HUES48 (cell line): Measurements from ENCODE around the gene BTG2.

Experiments used
- H3K27ac ChIP-seq: one replicate; pipeline ENCODE4 v1.7.0; 2013; ENCODE audit warnings: low read depth, low read length, inconsistent platforms
- H3K27me3 ChIP-seq: 2 replicates; pipeline ENCODE4 v1.6.1; 2013; ENCODE audit warnings: mild to moderate bottlenecking, low read length; ENCODE audit not compliant: control insufficient read depth, insufficient read depth
- H3K36me3 ChIP-seq: 2 replicates; pipeline ENCODE4 v1.6.1; 2013; ENCODE audit warnings: low read length; ENCODE audit not compliant: control insufficient read depth, insufficient read depth
- H3K4me1 ChIP-seq: 2 replicates; pipeline ENCODE4 v1.6.1; 2013; ENCODE audit warnings: mild to moderate bottlenecking, low read length; ENCODE audit not compliant: control insufficient read depth, insufficient read depth
- H3K4me3 ChIP-seq: 2 replicates; pipeline ENCODE4 v1.5.1; 2013; ENCODE audit warnings: mild to moderate bottlenecking, low read depth, low read length
- H3K9ac ChIP-seq: 2 replicates; pipeline ENCODE4 v1.6.1; 2013; ENCODE audit warnings: mild to moderate bottlenecking, low read depth, low read length, moderate library complexity
- H3K9me3 ChIP-seq: 2 replicates; pipeline ENCODE4 v1.6.1; 2013; ENCODE audit warnings: low read length; ENCODE audit not compliant: control insufficient read depth, insufficient read depth

The BTG2 gene

DNA sequence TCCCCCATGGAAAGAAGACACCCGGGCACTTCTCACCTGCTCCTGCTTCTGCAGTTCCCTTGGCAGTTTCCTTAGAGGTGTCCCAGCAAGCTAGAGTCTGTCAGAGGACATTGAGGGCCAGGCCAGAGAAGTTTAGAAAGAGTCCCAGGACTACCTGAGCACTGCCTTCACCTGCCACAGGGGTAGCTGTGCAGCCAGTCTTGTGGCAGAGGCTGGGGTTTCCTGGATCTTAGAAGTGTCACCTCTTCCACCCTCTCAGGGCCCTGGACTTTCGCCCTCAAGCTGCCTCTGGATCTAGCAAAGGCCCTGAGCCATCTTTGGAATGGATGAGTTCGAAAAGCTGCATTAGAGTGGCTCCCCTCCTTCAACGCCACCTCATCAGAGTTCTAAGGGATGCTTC, 34.9 kb upstream of the BTG2 start:
- H3K4me1 ChIP-seq: peaks cover 14% of the 10 kb centered on the region
- no peak overlapping the region for H3K9ac ChIP-seq
- no peak overlapping the region for H3K4me3 ChIP-seq
- H3K36me3 ChIP-seq: no peaks in the 10 kb centered on the region
- no peaks in the 10 kb centered on the region for H3K9me3 ChIP-seq
- H3K27me3 ChIP-seq: peaks cover 27% of the 10 kb centered on the region
- H3K27ac ChIP-seq: no peak overlapping the region

GRCh38 chr1:203271018-203271743, 34.1 kb upstream of the BTG2 start:
- Histone ChIP-seq H3K4me1 (peaks cover 14% of the 10 kb centered on the region), H3K27me3 (peaks cover 27% of the 10 kb centered on the region), H3K27ac (no peak overlapping the region), H3K4me3 (no peak overlapping the region), H3K9me3 (no peaks in the 10 kb centered on the region), H3K36me3 (no peaks in the 10 kb centered on the region), H3K9ac (no peak overlapping the region)

GRCh38 chr1:203271962-203272632, 33.2 kb upstream of the BTG2 start:
- Histone ChIP-seq H3K27me3 (peaks cover 28% of the 10 kb centered on the region), H3K9ac (no peak overlapping the region), H3K9me3 (no peaks in the 10 kb centered on the region), H3K36me3 (no peaks in the 10 kb centered on the region), H3K4me3 (no peak overlapping the region), H3K27ac (no peak overlapping the region), H3K4me1 (peaks cover 14% of the 10 kb centered on the region)

GRCh38 chr1:203272633-203273205, 32.6 kb upstream of the BTG2 start:
- H3K4me1 ChIP-seq: peaks cover 14% of the 10 kb centered on the region
- H3K4me3 ChIP-seq: no peak overlapping the region
- H3K9ac ChIP-seq: no peak overlapping the region
- no peaks in the 10 kb centered on the region for H3K36me3 ChIP-seq
- H3K27me3 ChIP-seq: peaks cover 28% of the 10 kb centered on the region
- H3K27ac ChIP-seq: no peak overlapping the region
- no peaks in the 10 kb centered on the region for H3K9me3 ChIP-seq

DNA sequence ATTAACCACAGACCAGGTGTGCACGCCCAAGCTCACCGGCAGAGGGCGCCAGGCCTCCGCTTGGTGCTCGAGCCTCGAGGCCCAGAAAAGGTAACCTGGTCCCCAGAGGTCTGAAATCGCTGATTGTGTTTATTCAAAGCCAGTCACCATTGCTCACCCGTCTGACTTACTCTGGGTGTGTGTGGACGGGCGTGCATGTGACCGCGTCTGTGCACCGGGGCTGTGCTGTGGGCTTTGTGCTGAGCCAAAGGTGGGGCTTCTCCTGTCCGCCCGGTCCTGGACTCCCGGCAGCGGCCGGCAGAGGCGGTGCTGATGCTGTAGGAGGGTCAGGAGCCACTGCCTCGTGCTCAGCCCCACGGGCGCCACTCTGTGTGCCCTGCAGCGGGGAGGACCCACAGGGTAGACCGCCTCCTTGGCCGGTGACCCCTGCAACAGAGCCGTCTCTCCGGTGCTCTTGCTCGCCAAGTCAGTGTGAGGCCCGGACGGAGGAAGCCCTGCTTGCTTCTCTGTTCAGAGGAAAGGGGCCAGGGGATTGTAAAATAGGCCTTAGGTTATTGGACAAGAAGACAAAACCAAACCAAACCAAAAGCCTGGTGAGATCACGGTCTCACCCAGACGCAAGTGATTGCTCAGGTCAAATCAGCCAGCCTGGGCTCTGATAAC, 32.0 kb upstream of the BTG2 start:
- no peak overlapping the region; the same call in 1 of the 2 replicates for H3K9ac ChIP-seq
- H3K27me3 ChIP-seq: peaks cover 31% of the 10 kb centered on the region
- no peak overlapping the region for H3K27ac ChIP-seq
- H3K4me3 ChIP-seq: peak overlapping the region; percentile 42
- peaks cover 16% of the 10 kb centered on the region for H3K4me1 ChIP-seq
- H3K36me3 ChIP-seq: no peaks in the 10 kb centered on the region
- no peaks in the 10 kb centered on the region for H3K9me3 ChIP-seq

- H3K36me3 ChIP-seq: no peaks in the 10 kb centered on the region
- H3K4me1 ChIP-seq: peaks cover 20% of the 10 kb centered on the region
- no peak overlapping the region for H3K27ac ChIP-seq
- no peaks in the 10 kb centered on the region for H3K9me3 ChIP-seq
- peak overlapping the region; percentile 42 for H3K4me3 ChIP-seq
- H3K9ac ChIP-seq: no peak overlapping the region
- H3K27me3 ChIP-seq: peaks cover 31% of the 10 kb centered on the region
These were observed 31.3 kb upstream of the BTG2 start for GRCh38 chr1:203273869-203274602.

GRCh38 chr1:203274603-203275381, 30.5 kb upstream of the BTG2 start:
- peaks cover 31% of the 10 kb centered on the region for H3K27me3 ChIP-seq
- no peaks in the 10 kb centered on the region for H3K36me3 ChIP-seq
- H3K9ac ChIP-seq: no peak overlapping the region

GRCh38 chr1:203275656-203276272, 29.6 kb upstream of the BTG2 start:
- Histone ChIP-seq H3K36me3 (no peaks in the 10 kb centered on the region), H3K27me3 (peaks cover 31% of the 10 kb centered on the region), H3K4me3 (no peak overlapping the region), H3K27ac (no peak overlapping the region), H3K4me1 (peaks cover 20% of the 10 kb centered on the region), H3K9me3 (no peaks in the 10 kb centered on the region), H3K9ac (no peak overlapping the region)

More at GRCh38 chr1:203274603-203275381, 30.5 kb upstream of the BTG2 start:
- Histone ChIP-seq H3K9me3 (no peaks in the 10 kb centered on the region), H3K4me3 (no peak overlapping the region), H3K4me1 (peaks cover 21% of the 10 kb centered on the region), H3K27ac (no peak overlapping the region)

DNA sequence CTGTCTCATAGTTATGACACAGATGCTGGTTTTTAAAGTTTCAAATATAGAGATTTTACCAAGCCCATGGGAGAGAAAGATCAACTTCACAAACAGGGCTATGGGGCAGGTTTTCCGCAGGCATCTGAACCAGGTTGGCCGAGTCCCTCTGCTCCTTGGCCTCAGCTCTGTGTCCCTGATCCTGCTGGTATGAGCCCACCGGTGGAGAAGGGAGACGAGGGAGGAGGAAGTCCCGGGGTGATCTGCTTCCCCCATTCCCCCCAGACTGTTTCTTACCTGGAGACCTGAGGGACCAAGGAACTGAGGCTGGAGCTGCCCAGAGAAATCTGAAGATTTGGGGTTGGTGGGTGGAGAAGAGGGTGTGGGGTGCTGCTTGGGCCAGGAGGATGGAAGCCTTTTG, 28.9 kb upstream of the BTG2 start:
- Histone ChIP-seq H3K4me1 (peaks cover 18% of the 10 kb centered on the region), H3K9me3 (no peaks in the 10 kb centered on the region), H3K4me3 (no peak overlapping the region), H3K27me3 (peaks cover 31% of the 10 kb centered on the region), H3K9ac (no peak overlapping the region), H3K27ac (no peak overlapping the region), H3K36me3 (no peaks in the 10 kb centered on the region)
